ENCODE data around the gene ANKRD40CL.

The ANKRD40CL gene

GRCh38 chr17:50767030-50767429 is 288 bp downstream of the ANKRD40CL start:
- Histone ChIP-seq H3K4me1 (ENCODE audit: low read depth, poor library complexity, severe bottlenecking) (peaks cover 9% of the 10 kb centered on the region), H2AFZ (ENCODE audit: low read depth) (no peak overlapping the region), H3K79me2 (ENCODE audit: insufficient read depth, low read depth) (no peaks in the 10 kb centered on the region), H3K27ac (no peak overlapping the region), H4K20me1 (ENCODE audit: insufficient read depth) (no peaks in the 10 kb centered on the region), H3K9ac (no peak overlapping the region), H3K4me3 (IDR thresholded peaks at IDR 0.05; ENCODE audit: insufficient read depth, low read depth, low read length) (no peak overlapping the region), H3K36me3 (ENCODE audit: insufficient read depth) (no peaks in the 10 kb centered on the region), H3K4me2 (no peak overlapping the region), H3K27me3 (ENCODE audit: insufficient read depth, low read depth) (no peaks in the 10 kb centered on the region)
- no peak for TF ChIP-seq CTCF (conservative IDR thresholded peaks at IDR 0.05; ENCODE audit: low read depth, low read length)

GRCh38 chr17:50766222-50767023 is 895 bp downstream of the ANKRD40CL start:
- Histone ChIP-seq H3K79me2 (ENCODE audit: insufficient read depth, low read depth) (no peaks in the 10 kb centered on the region), H3K4me1 (ENCODE audit: low read depth, poor library complexity, severe bottlenecking) (peaks cover 3% of the 10 kb centered on the region), H3K9ac (no peak overlapping the region), H3K4me2 (no peak overlapping the region), H3K36me3 (ENCODE audit: insufficient read depth) (no peaks in the 10 kb centered on the region), H2AFZ (ENCODE audit: low read depth) (no peak overlapping the region), H3K27me3 (ENCODE audit: insufficient read depth, low read depth) (no peaks in the 10 kb centered on the region), H3K27ac (no peak overlapping the region), H4K20me1 (ENCODE audit: insufficient read depth) (no peaks in the 10 kb centered on the region), H3K4me3 (IDR thresholded peaks at IDR 0.05; ENCODE audit: insufficient read depth, low read depth, low read length) (no peak overlapping the region)
- no peak for TF ChIP-seq CTCF (conservative IDR thresholded peaks at IDR 0.05; ENCODE audit: low read depth, low read length)

- no peak overlapping the region for H3K4me3 ChIP-seq (IDR thresholded peaks at IDR 0.05; ENCODE audit: insufficient read depth, low read depth, low read length)
- no peaks in the 10 kb centered on the region for H3K36me3 ChIP-seq (ENCODE audit: insufficient read depth)
- H3K79me2 ChIP-seq (ENCODE audit: insufficient read depth, low read depth) = no peaks in the 10 kb centered on the region
- no peak overlapping the region for H3K27ac ChIP-seq
- H3K27me3 ChIP-seq (ENCODE audit: insufficient read depth, low read depth) = no peaks in the 10 kb centered on the region
- no peak overlapping the region for H3K4me2 ChIP-seq
- no peaks in the 10 kb centered on the region for H4K20me1 ChIP-seq (ENCODE audit: insufficient read depth)
- peaks cover 3% of the 10 kb centered on the region for H3K4me1 ChIP-seq (ENCODE audit: low read depth, poor library complexity, severe bottlenecking)
- no peak for TF ChIP-seq CTCF (conservative IDR thresholded peaks at IDR 0.05; ENCODE audit: low read depth, low read length)
- no peak overlapping the region for H2AFZ ChIP-seq (ENCODE audit: low read depth)
- H3K9ac ChIP-seq = no peak overlapping the region
Observed at GRCh38 chr17:50765454-50766221, 1.7 kb downstream of the ANKRD40CL start.

- no peak overlapping the region for H2AFZ ChIP-seq (ENCODE audit: low read depth)
- H3K79me2 ChIP-seq (ENCODE audit: insufficient read depth, low read depth) = no peaks in the 10 kb centered on the region
- no peak for TF ChIP-seq CTCF (conservative IDR thresholded peaks at IDR 0.05; ENCODE audit: low read depth, low read length)
- H3K27me3 ChIP-seq (ENCODE audit: insufficient read depth, low read depth) = no peaks in the 10 kb centered on the region
- no peak overlapping the region for H3K4me2 ChIP-seq
- H4K20me1 ChIP-seq (ENCODE audit: insufficient read depth) = no peaks in the 10 kb centered on the region
- peaks cover 4% of the 10 kb centered on the region for H3K4me1 ChIP-seq (ENCODE audit: low read depth, poor library complexity, severe bottlenecking)
- H3K4me3 ChIP-seq (IDR thresholded peaks at IDR 0.05; ENCODE audit: insufficient read depth, low read depth, low read length) = no peak overlapping the region
- no peaks in the 10 kb centered on the region for H3K36me3 ChIP-seq (ENCODE audit: insufficient read depth)
- no peak overlapping the region for H3K27ac ChIP-seq
- no peak overlapping the region for H3K9ac ChIP-seq
Observed at GRCh38 chr17:50764734-50765149, 2.6 kb downstream of the ANKRD40CL start.
